SK-N-SH (cell line): Measurements from ENCODE around the gene HSD3B2. TPM values are rescaled to one million over a fixed set of nuclear protein-coding genes. Genes with fewer than 3 reads are reported as not detected.

Experiments used
- CTCF ChIA-PET: fragments of 300-600, 350-600 bp; formaldehyde crosslinking; extraction: SDS; loops from one replicate; lab custom pipeline; 2021; lab: Yijun Ruan, JAX
- POLR2A ChIA-PET: fragments of 350-600 bp; sonication (Branson Sonifier 250); formaldehyde crosslinking; extraction: SDS; loops from one replicate; lab custom pipeline; 2020; ENCODE audit warnings: antibody characterized with exemption, inconsistent platforms; lab: Yijun Ruan, JAX
- DNase-seq: peaks from one replicate; pipeline ENCODE4 v3.0.0; 2012
- H2AFZ ChIP-seq: fragments of 200-600 bp; sonication (generic); 2 replicates; pipeline ENCODE4 v1.8.1; 2016; ENCODE audit warnings: antibody characterized with exemption, mild to moderate bottlenecking, low read depth
- H3F3A ChIP-seq: fragments of 200-600 bp; sonication (generic); replicated peaks from 2 replicates; pipeline ENCODE3; 2016; ENCODE audit warnings: antibody characterized with exemption, mild to moderate bottlenecking; ENCODE audit not compliant: insufficient read depth
- H3K27ac ChIP-seq, 2 experiments: fragments of 200-500 bp in 1 of 2; fragments of 200-600 bp in 1 of 2; sonication (Bioruptor generic) in 1 of 2; sonication (generic), shearing (Covaris generic) in 1 of 2; 2 replicates each; pipeline versions ENCODE4 v1.5.1 to v1.6.1; 2014 to 2016; ENCODE audit warnings: low read depth in 2 of 2, inconsistent platforms in 1 of 2, low read length in 1 of 2, mild to moderate bottlenecking in 1 of 2, mixed read lengths in 1 of 2
- H3K27me3 ChIP-seq: fragments of 200-600 bp; sonication (generic), shearing (Covaris generic); 2 replicates; pipeline ENCODE4 v1.6.1; 2016; ENCODE audit warnings: mixed run types; ENCODE audit not compliant: insufficient read depth
- H3K36me3 ChIP-seq, 2 experiments: fragments of 200-500 bp in 1 of 2; fragments of 200-600 bp in 1 of 2; sonication (Bioruptor generic) in 1 of 2; sonication (generic) in 1 of 2; replicated peaks in 1 of 2; 2 replicates each; pipeline versions ENCODE3 to v1.5.1; 2014 to 2016; ENCODE audit warnings: low read length in 1 of 2, mild to moderate bottlenecking in 1 of 2; ENCODE audit not compliant: insufficient read depth in 2 of 2, control insufficient read depth in 1 of 2
- H3K4me1 ChIP-seq, 2 experiments: fragments of 200-500 bp in 1 of 2; fragments of 200-600 bp in 1 of 2; sonication (Bioruptor generic) in 1 of 2; sonication (generic), shearing (Covaris generic) in 1 of 2; 2 replicates each; pipeline versions ENCODE4 v1.5.1 to v1.6.1; 2014 to 2016; ENCODE audit warnings: low read depth in 1 of 2, low read length in 1 of 2, mixed run types in 1 of 2; ENCODE audit not compliant: insufficient read depth in 2 of 2, control insufficient read depth in 1 of 2
- H3K4me2 ChIP-seq: fragments of 200-600 bp; sonication (generic), shearing (Covaris generic); 2 replicates; pipeline ENCODE4 v1.6.1; 2017; ENCODE audit warnings: mixed run types
- H3K4me3 ChIP-seq, 2 experiments: fragments of 200-500 bp in 1 of 2; fragments of 200-600 bp in 1 of 2; sonication (Bioruptor generic) in 1 of 2; sonication (generic), shearing (Covaris generic) in 1 of 2; 2 replicates each; pipeline versions ENCODE4 v1.5.1 to v1.8.1; 2014 to 2016; ENCODE audit warnings: low read depth in 2 of 2, inconsistent platforms in 1 of 2, low read length in 1 of 2, mild to moderate bottlenecking in 1 of 2, mixed read lengths in 1 of 2, moderate library complexity in 1 of 2
- H3K79me2 ChIP-seq: fragments of 200-600 bp; sonication (generic); 2 replicates; pipeline ENCODE4 v1.8.1; 2017; ENCODE audit warnings: mild to moderate bottlenecking; ENCODE audit not compliant: insufficient read depth
- H3K9ac ChIP-seq: fragments of 200-600 bp; sonication (generic); 2 replicates; pipeline ENCODE4 v1.6.1; 2017; ENCODE audit warnings: mixed run types
- H3K9me2 ChIP-seq: fragments of 200-600 bp; sonication (generic); 2 replicates; pipeline ENCODE4 v1.6.1; 2017; ENCODE audit warnings: mixed run types
- H3K9me3 ChIP-seq: fragments of 200-600 bp; sonication (generic); 2 replicates; pipeline ENCODE4 v1.6.1; 2017; ENCODE audit warnings: mixed run types, mild to moderate bottlenecking, moderate library complexity
- H4K20me1 ChIP-seq: fragments of 200-600 bp; sonication (generic); 2 replicates; pipeline ENCODE4 v1.6.1; 2017; ENCODE audit warnings: mild to moderate bottlenecking, mixed run types; ENCODE audit not compliant: insufficient read depth
- CHD2 ChIP-seq: fragments of 150-350 bp; IDR thresholded peaks from 2 replicates; pipeline ENCODE4 v1.6.1; 2018; ENCODE audit warnings: low read length; ENCODE audit not compliant: partially characterized antibody
- CTCF ChIP-seq: fragments of 200-600 bp; sonication (generic); IDR thresholded peaks from 2 replicates; pipeline ENCODE4 v1.6.1; 2017; ENCODE audit warnings: antibody characterized with exemption, mild to moderate bottlenecking, moderate library complexity
- ELF1 ChIP-seq: IDR thresholded peaks from 2 replicates; pipeline ENCODE4 v1.4.0; 2012
- EP300 ChIP-seq, 2 experiments: IDR thresholded peaks; 2 replicates each; pipeline versions ENCODE4 v1.4.0 to v1.6.1; 2012; ENCODE audit warnings: borderline replicate concordance in 1 of 2, low read depth in 1 of 2, low read length in 1 of 2
- FOSL2 ChIP-seq: IDR thresholded peaks from 2 replicates; pipeline ENCODE4 v1.4.0; 2012; ENCODE audit warnings: low read depth, mild to moderate bottlenecking, moderate library complexity, borderline replicate concordance
- GATA2 ChIP-seq: sonication (generic); formaldehyde crosslinking; IDR thresholded peaks from 2 replicates; pipeline ENCODE4 v1.5.0; 2020; ENCODE audit warnings: mild to moderate bottlenecking, missing genetic modification reagents
- JUND ChIP-seq: IDR thresholded peaks from 2 replicates; pipeline ENCODE4 v1.4.0; 2012
- MEF2A ChIP-seq: IDR thresholded peaks from 2 replicates; pipeline ENCODE4 v1.4.0; 2012; ENCODE audit warnings: low read depth, borderline replicate concordance
- NRF1 ChIP-seq: IDR thresholded peaks from 2 replicates; pipeline ENCODE4 v1.6.1; 2012; ENCODE audit warnings: low read depth, mild to moderate bottlenecking, low read length
- POLR2AphosphoS5 ChIP-seq: IDR thresholded peaks from 2 replicates; pipeline ENCODE4 v1.6.1; 2012; ENCODE audit warnings: low read depth, low read length
- RAD21 ChIP-seq: IDR thresholded peaks from 2 replicates; pipeline ENCODE4 v1.6.1; 2012; ENCODE audit warnings: mild to moderate bottlenecking, low read length
- REST ChIP-seq: IDR thresholded peaks from 2 replicates; pipeline ENCODE4 v1.6.1; 2012; ENCODE audit warnings: mild to moderate bottlenecking, low read depth, low read length, moderate library complexity
- SIN3A ChIP-seq: IDR thresholded peaks from 2 replicates; pipeline ENCODE4 v1.6.1; 2012; ENCODE audit warnings: low read depth, mild to moderate bottlenecking, low read length, moderate library complexity, borderline replicate concordance
- SMC3 ChIP-seq: IDR thresholded peaks from 2 replicates; pipeline ENCODE4 v1.6.1; 2012; ENCODE audit warnings: low read depth, low read length, improper control_type of control experiment
- TEAD4 ChIP-seq: IDR thresholded peaks from 2 replicates; pipeline ENCODE4 v1.4.0; 2012; ENCODE audit warnings: mild to moderate bottlenecking, borderline replicate concordance; ENCODE audit not compliant: insufficient read depth
- YY1 ChIP-seq: IDR thresholded peaks from 2 replicates; pipeline ENCODE4 v1.4.0; 2012; ENCODE audit warnings: low read depth, mild to moderate bottlenecking
- WGBS: methylation state at CpG from one replicate; pipeline ENCODE4 v1.1.6; 2017; ENCODE audit warnings: low lambda C conversion rate; 5-methylcytosine and 5-hydroxymethylcytosine counted together
- polyA plus RNA-seq, 3 experiments: library from polyadenylated mRNA; depleted of rRNA; stranded (reverse); fragments of >200 nt; gene quantifications; 2 replicates each; pipeline ENCODE4 v1.2.3, GENCODE V29; 2012
- TF ChIP-seq, protein P1 (sequence below): fragments of 150-350 bp; IDR thresholded peaks from 2 replicates; pipeline ENCODE4 v1.6.1; 2017; ENCODE audit warnings: antibody characterized with exemption, low read length, low read depth, borderline replicate concordance

HSD3B2 gene
- polyA plus RNA-seq, 1 of the 3 experiments (the other 2 are of a cell fraction): not detected

DNA sequence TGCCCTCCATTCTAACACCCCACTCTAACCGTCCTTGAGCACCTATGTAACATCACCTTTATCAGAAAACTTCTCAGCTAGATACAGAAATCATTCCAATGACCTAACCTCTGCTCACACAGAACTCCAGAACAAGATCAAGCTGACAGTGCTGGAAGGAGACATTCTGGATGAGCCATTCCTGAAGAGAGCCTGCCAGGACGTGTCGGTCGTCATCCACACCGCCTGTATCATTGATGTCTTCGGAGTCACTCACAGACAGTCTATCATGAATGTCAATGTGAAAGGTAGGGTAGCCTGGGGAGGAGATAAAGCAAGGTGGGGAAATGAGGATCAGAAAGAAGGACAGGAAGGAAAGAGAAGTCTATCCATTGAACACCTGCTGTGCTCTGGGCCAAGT is 27.8 kb downstream of the HSD3B2 start:
- Histone ChIP-seq H3F3A (no peaks in the 10 kb centered on the region), H3K27ac (no peak overlapping the region), H3K9ac (no peak overlapping the region), H4K20me1 (no peaks in the 10 kb centered on the region)
- TF ChIP-seq FOSL2 (no peak), TEAD4 (no peak), REST (no peak), CHD2 (no peak), MEF2A (no peak), CTCF (no peak)
- TF ChIP-seq, protein P1, sequence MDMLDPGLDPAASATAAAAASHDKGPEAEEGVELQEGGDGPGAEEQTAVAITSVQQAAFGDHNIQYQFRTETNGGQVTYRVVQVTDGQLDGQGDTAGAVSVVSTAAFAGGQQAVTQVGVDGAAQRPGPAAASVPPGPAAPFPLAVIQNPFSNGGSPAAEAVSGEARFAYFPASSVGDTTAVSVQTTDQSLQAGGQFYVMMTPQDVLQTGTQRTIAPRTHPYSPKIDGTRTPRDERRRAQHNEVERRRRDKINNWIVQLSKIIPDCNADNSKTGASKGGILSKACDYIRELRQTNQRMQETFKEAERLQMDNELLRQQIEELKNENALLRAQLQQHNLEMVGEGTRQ: no peak
- TF ChIP-seq, all 33 proteins: peak for 0
- CTCF ChIA-PET: no interaction called here
- no peak for DNase-seq
- Histone ChIP-seq H3K9me3 (no peaks in the 10 kb centered on the region), H2AFZ (no peak overlapping the region), H3K9me2 (no peaks in the 10 kb centered on the region), H3K4me3 (no peak overlapping the region), H3K79me2 (no peaks in the 10 kb centered on the region), H3K4me1 (no peaks in the 10 kb centered on the region), H3K36me3 (no peaks in the 10 kb centered on the region), H3K27me3 (peaks cover 14% of the 10 kb centered on the region; the same call in 1 of the 2 replicates), H3K4me2 (no peak overlapping the region)
- POLR2A ChIA-PET: no interaction called here
- WGBS: 10% methylated on average over 6 of the region's 6 CpGs

DNA sequence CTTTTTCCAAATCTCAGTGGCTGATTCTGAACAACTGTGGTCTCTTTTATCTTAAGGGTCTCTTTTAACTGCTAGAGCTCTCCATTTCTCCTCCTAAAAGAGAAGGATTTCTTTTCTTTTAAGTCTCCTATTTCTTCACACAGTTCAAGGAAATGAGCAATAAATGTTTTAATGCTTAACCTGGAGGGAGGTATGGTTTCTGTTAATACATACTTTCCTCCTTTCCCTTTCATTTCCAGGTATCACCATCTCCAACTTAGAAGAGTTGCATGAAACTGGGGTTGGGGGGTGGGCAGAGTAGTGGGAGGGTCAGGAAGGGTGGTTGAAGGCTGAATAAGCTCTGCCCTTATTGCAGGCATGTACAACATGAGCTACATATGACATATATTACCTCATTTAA is 31.4 kb downstream of the HSD3B2 start:
- H3K9ac ChIP-seq: no peak overlapping the region
- no peak overlapping the region for H3K27ac ChIP-seq
- no peaks in the 10 kb centered on the region for H3F3A ChIP-seq
- no peak for DNase-seq
- H3K9me3 ChIP-seq: no peaks in the 10 kb centered on the region
- H4K20me1 ChIP-seq: no peaks in the 10 kb centered on the region
- H3K4me3 ChIP-seq: no peak overlapping the region
- no peak overlapping the region for H2AFZ ChIP-seq
- H3K27me3 ChIP-seq: peaks cover 10% of the 10 kb centered on the region; the same call in 1 of the 2 replicates
- H3K36me3 ChIP-seq: no peaks in the 10 kb centered on the region
- no peaks in the 10 kb centered on the region for H3K4me1 ChIP-seq
- H3K4me2 ChIP-seq: no peak overlapping the region
- CTCF ChIA-PET: interaction anchor here (0.8 to 1.0 kb wide), 2 partner anchors 9 to 29 kb away, joined by 3 read pairs; no protein-coding TSS in a partner anchor
- H3K9me2 ChIP-seq: no peaks in the 10 kb centered on the region
- no peaks in the 10 kb centered on the region for H3K79me2 ChIP-seq
- POLR2A ChIA-PET: no interaction called here
- TF ChIP-seq REST (no peak), SIN3A (no peak), GATA2 (CRISPR knock-in tag) (no peak), ELF1 (no peak), TEAD4 (no peak), SMC3 (no peak), NRF1 (no peak), CHD2 (no peak), EP300 (IDR thresholded peaks at IDR 0.05; ENCODE audit: borderline replicate concordance in 1 of 2, low read depth in 1 of 2, low read length in 1 of 2) (no peak), MEF2A (no peak), JUND (no peak), YY1 (no peak), POLR2AphosphoS5 (no peak), RAD21 (no peak)
